HG02642 (cell line): ENCODE data around the gene MIF.
A peak's percentile ranks its signal among the peaks of the same experiment; 100 is the strongest.

ENCODE experiments used
- ATAC-seq: cut with Tn5 transposase; IDR thresholded peaks from one replicate; pipeline ENCODE4 v1.9.1; 2021; ENCODE audit warnings: mild to moderate bottlenecking; ENCODE audit not compliant: unreplicated experiment, poor library complexity

Gene MIF

GRCh38 chr22:23874871-23875270 is 19.3 kb upstream of the MIF start:
- no peak for ATAC-seq

- no peak for ATAC-seq
Measured at GRCh38 chr22:23875801-23876200, 18.4 kb upstream of the MIF start.

- no peak for ATAC-seq
Measured at GRCh38 chr22:23877566-23877965, 16.6 kb upstream of the MIF start.

- ATAC-seq = no peak
Measured at GRCh38 chr22:23878219-23878618, 16.0 kb upstream of the MIF start.

- no peak for ATAC-seq
Measured at GRCh38 chr22:23882370-23882769, 11.8 kb upstream of the MIF start.

GRCh38 chr22:23883658-23884057 is 10.5 kb upstream of the MIF start:
- no peak for ATAC-seq

- ATAC-seq = no peak
Measured at GRCh38 chr22:23884140-23884539, 10.0 kb upstream of the MIF start.

GRCh38 chr22:23888615-23889401 is 5.4 kb upstream of the MIF start:
- ATAC-seq = no peak

GRCh38 chr22:23889620-23890019 is 4.6 kb upstream of the MIF start:
- no peak for ATAC-seq

GRCh38 chr22:23891726-23892125 is 2.5 kb upstream of the MIF start:
- ATAC-seq = no peak

- no peak for ATAC-seq
Measured at GRCh38 chr22:23892130-23892529, 2.1 kb upstream of the MIF start.

- ATAC-seq = no peak
Measured at GRCh38 chr22:23892706-23893105, 1.5 kb upstream of the MIF start.

- ATAC-seq = no peak
Measured at GRCh38 chr22:23893121-23893944, 850 bp upstream of the MIF start.

- peak; percentile 24 for ATAC-seq
Measured at GRCh38 chr22:23894710-23895598, 771 bp downstream of the MIF start.

- ATAC-seq = no peak
Measured at GRCh38 chr22:23895599-23896144, 1.5 kb downstream of the MIF start.

GRCh38 chr22:23896166-23896522 is 2.0 kb downstream of the MIF start:
- ATAC-seq = no peak

GRCh38 chr22:23896523-23897186 is 2.5 kb downstream of the MIF start:
- no peak for ATAC-seq

GRCh38 chr22:23897320-23897719 is 3.1 kb downstream of the MIF start:
- no peak for ATAC-seq

- ATAC-seq = no peak
Measured at GRCh38 chr22:23898006-23898974, 4.1 kb downstream of the MIF start.
